Neural crest cell (in vitro differentiated cells): ENCODE data around the gene DTL. TPM values are rescaled to one million over a fixed set of nuclear protein-coding genes. Genes with fewer than 3 reads are reported as not detected.

Experiments used
- DNase-seq: peaks from one replicate; pipeline ENCODE4 v3.0.0; 2021; ENCODE audit warnings: low read depth, mixed read lengths, low spot score
- H3K27ac Mint-ChIP-seq: one replicate; pipeline ENCODE4 v1.8.0; 2021; ENCODE audit warnings: mild to moderate bottlenecking, mixed read lengths; ENCODE audit not compliant: unreplicated experiment
- H3K27me3 Mint-ChIP-seq: 2 replicates; pipeline ENCODE4 v1.8.0; 2021; ENCODE audit warnings: low read depth, mild to moderate bottlenecking, mixed read lengths
- H3K36me3 Mint-ChIP-seq: 2 replicates; pipeline ENCODE4 v1.8.0; 2021; ENCODE audit warnings: low read depth, mild to moderate bottlenecking, mixed read lengths
- H3K4me1 Mint-ChIP-seq: 2 replicates; pipeline ENCODE4 v1.8.0; 2021; ENCODE audit warnings: mixed read lengths
- H3K4me3 Mint-ChIP-seq: one replicate; pipeline ENCODE4 v1.8.0; 2021; ENCODE audit warnings: mild to moderate bottlenecking, mixed read lengths
- H3K9me3 Mint-ChIP-seq: 2 replicates; pipeline ENCODE4 v1.8.0; 2021; ENCODE audit warnings: mixed read lengths
- CTCF ChIP-seq: fragments of 200-600 bp; sonication (generic); conservative IDR thresholded peaks from 2 replicates; pipeline ENCODE4 v1.5.0; 2021; ENCODE audit warnings: antibody characterized with exemption, mild to moderate bottlenecking
- total RNA-seq: library from RNA; stranded (reverse); gene quantifications from 2 replicates; pipeline ENCODE4 v1.2.1, GENCODE V29; 2021

DTL gene
- total RNA-seq, 1 donor from 2014 or later: 82.4 TPM

DNA sequence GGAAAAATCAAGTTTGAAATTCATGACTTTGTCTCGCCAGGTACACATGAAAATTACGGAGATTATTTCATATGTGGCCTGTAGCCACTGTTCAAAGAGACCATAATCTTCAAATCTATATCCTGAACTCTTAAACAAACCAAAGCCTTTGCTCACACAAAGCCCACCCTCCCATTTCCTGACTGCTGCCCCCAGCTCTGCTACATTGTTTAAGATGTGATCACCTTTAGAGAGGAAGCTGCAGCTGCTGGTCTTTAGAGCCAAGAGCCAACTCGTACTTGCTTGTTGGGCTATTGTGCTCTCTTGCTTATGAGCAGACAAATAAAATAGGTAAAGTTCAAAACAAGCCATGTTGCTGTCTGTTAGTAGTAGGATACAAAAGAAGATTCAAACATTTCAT, 71.9 kb downstream of the DTL start:
- H3K9me3 Mint-ChIP-seq: no peaks in the 10 kb centered on the region
- peaks cover 15% of the 10 kb centered on the region for H3K4me1 Mint-ChIP-seq
- H3K36me3 Mint-ChIP-seq: no peaks in the 10 kb centered on the region
- DNase-seq: no peak
- no peak for TF ChIP-seq CTCF
- H3K27me3 Mint-ChIP-seq: no peaks in the 10 kb centered on the region
- H3K4me3 Mint-ChIP-seq: no peak overlapping the region
- no peak overlapping the region for H3K27ac Mint-ChIP-seq

DNA sequence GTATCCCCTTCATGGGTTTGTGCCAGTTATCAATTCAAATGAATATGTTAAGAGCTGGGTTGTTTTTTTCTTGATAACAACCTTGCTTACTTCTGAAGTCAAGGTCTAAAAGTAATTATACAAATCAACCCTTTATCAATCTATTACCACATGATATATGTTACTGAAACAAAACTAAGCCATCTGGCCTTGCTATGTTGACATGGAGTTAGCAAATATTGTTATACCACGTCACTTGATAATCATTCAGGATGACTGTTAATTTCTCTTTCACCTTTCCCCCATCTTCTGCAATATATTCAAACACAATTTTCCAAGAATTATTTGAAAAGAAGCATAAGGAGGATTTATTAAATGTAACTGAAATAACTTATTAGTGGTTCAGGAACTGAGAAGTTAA, 72.6 kb downstream of the DTL start:
- H3K36me3 Mint-ChIP-seq: no peaks in the 10 kb centered on the region
- no peak for TF ChIP-seq CTCF
- H3K4me1 Mint-ChIP-seq: peaks cover 15% of the 10 kb centered on the region
- DNase-seq: no peak
- no peak overlapping the region for H3K27ac Mint-ChIP-seq
- H3K27me3 Mint-ChIP-seq: no peaks in the 10 kb centered on the region
- no peak overlapping the region for H3K4me3 Mint-ChIP-seq
- no peaks in the 10 kb centered on the region for H3K9me3 Mint-ChIP-seq

DNA sequence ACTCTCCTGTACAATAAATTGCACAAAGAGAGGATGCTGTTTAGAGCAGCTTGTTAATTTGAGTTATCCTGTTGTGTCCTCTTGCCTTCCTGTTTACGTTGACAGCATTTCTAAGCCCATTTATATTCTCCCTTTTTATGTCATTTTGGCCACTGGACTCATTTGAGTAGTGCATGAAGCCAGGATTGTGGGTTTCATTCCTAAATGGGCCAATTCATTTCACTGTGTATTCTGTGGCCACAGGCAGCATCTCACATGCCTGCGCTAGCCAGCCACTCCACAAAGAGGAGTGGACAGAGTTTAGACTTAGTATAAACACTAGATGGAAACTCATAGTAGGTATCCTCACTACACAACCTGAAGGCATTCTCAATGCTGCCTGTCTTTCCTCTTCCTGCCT, 73.4 kb downstream of the DTL start:
- TF ChIP-seq CTCF: no peak
- Mint-ChIP-seq H3K4me3 (no peak overlapping the region), H3K27me3 (no peaks in the 10 kb centered on the region), H3K27ac (no peak overlapping the region), H3K36me3 (no peaks in the 10 kb centered on the region), H3K4me1 (peaks cover 14% of the 10 kb centered on the region), H3K9me3 (no peaks in the 10 kb centered on the region)
- DNase-seq: no peak

DNA sequence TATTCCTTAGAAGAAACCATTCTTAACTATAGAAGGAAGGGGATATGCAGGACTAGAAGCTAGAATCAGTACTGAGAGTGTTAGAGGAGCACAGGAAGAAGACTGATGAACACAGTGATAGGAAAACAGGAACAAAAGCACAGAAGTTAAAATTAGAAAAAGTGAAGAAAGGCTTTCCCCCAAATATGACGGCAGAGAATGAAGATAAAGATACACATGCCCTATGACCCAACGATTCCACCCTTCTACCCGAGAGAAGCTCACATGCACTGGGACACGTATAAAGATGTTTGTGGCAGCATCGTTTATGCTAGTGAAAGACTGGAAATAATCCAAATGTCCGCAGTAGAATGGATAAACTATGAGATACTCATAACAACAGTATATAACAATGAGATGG, 74.2 kb downstream of the DTL start:
- no peaks in the 10 kb centered on the region for H3K27me3 Mint-ChIP-seq
- DNase-seq: no peak
- no peak overlapping the region for H3K4me3 Mint-ChIP-seq
- H3K36me3 Mint-ChIP-seq: no peaks in the 10 kb centered on the region
- no peak overlapping the region for H3K27ac Mint-ChIP-seq
- peaks cover 6% of the 10 kb centered on the region for H3K4me1 Mint-ChIP-seq
- no peaks in the 10 kb centered on the region for H3K9me3 Mint-ChIP-seq
- no peak for TF ChIP-seq CTCF

DNA sequence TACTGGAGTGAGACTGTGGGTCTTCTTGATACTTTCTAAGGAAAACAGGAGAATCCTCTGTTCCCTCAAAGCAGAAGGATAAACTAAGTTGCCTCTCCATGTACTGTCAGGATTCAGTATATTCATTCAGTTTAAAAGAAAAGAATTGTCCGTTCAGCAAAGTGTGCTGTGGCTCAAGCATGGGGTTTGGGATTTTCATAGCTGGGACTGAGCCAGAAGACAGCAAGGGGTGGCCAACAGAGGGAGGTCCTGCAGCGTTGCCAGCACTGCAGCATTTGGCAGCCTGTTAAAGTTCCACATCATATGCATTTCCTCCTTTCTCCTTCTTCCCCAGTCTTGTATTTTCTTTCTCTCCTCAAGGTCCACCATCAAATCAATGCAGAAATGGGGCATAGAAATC, 75.1 kb downstream of the DTL start:
- no peak for TF ChIP-seq CTCF
- Mint-ChIP-seq H3K36me3 (no peaks in the 10 kb centered on the region), H3K4me1 (no peaks in the 10 kb centered on the region), H3K27me3 (no peaks in the 10 kb centered on the region), H3K4me3 (no peak overlapping the region), H3K9me3 (no peaks in the 10 kb centered on the region), H3K27ac (no peak overlapping the region)
- no peak for DNase-seq

- TF ChIP-seq CTCF: no peak
- Mint-ChIP-seq H3K4me1 (no peaks in the 10 kb centered on the region), H3K27ac (no peak overlapping the region), H3K9me3 (no peaks in the 10 kb centered on the region), H3K36me3 (no peaks in the 10 kb centered on the region), H3K4me3 (no peak overlapping the region), H3K27me3 (no peaks in the 10 kb centered on the region)
- no peak for DNase-seq
These were observed 76.0 kb downstream of the DTL start for GRCh38 chr1:212111536-212111935.
